NCI-H524 treated with DMSO at 0.1 percent for 48 hours (cell line): Measurements from ENCODE around the gene NEK3.
"Not testable (repeated sequence)": the region's sequence is repeated elsewhere in the genome, so short reads cannot be mapped to it uniquely, and the experiment has no call there.

Source experiments
- DNase-seq: peaks from one replicate; lab custom pipeline; 2025; lab: John Stamatoyannopoulos, UW

The NEK3 gene, protein sequence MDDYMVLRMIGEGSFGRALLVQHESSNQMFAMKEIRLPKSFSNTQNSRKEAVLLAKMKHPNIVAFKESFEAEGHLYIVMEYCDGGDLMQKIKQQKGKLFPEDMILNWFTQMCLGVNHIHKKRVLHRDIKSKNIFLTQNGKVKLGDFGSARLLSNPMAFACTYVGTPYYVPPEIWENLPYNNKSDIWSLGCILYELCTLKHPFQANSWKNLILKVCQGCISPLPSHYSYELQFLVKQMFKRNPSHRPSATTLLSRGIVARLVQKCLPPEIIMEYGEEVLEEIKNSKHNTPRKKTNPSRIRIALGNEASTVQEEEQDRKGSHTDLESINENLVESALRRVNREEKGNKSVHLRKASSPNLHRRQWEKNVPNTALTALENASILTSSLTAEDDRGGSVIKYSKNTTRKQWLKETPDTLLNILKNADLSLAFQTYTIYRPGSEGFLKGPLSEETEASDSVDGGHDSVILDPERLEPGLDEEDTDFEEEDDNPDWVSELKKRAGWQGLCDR

DNA sequence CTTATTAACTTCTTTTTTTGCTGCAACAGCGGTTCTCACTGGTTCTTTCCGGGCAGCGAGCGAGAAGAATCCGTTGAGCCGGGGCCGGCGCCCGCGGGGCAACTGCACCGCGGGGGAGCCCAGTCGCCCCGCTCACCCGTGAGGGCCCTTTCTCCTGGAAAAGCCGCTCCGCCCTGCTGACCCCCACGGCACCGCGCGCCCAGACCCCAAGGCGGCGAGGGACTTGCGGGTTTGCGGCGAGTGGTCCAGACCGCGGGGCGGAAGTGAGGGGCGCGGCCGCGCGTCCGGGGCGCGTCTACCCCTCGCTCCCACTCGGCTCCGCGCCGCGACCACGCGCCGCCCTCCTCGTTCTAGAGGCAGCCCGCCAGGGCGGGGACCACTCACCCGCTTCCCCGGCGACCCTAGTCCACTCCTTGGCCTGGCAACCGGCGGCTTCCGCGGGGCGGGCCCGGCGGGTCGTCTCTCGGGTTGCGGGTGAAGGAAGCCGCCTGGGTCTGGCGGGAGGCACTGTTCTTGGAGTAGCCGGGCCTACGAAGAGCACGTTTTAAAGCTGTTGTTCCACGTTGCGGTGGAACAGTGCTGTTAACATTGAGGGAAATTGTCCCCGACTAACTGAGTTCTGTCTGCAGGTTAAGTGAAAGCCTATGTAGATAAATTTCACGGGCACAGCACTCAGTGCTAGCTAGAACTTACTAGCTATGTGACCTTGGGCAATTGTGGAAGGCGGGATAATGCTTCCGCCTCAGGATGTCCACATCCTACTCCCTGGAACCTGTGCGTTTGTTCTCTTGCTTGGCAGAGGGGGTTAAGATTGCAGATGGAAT is at the start of gene NEK3:
Gene NEK3, minus strand, starts transcription at position 439 of the 824 bp plus-strand sequence. CDS start 3,406 bp downstream, outside the sequence.
- DNase-seq: no peak

DNA sequence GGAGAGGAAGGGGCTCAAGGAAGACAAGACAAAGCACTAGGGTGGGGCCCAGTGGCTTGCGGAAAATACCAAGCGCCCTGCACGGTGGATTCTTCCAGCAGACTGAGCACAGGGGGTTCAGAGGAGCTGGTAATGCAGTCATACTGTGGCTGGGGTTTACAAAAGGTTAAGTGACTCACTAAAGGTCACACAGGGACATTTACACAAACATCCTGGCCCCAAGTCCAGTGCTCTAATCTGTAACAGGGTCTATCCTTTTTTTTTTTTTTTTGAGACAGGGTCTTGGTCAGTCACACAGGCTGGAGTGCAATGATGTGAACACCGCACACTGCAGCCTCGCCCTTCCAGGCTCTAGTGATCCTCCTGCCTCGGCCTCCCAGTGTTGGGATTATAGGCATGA is 49.0 kb upstream of the NEK3 start:
- DNase-seq: not testable (repeated sequence)

DNA sequence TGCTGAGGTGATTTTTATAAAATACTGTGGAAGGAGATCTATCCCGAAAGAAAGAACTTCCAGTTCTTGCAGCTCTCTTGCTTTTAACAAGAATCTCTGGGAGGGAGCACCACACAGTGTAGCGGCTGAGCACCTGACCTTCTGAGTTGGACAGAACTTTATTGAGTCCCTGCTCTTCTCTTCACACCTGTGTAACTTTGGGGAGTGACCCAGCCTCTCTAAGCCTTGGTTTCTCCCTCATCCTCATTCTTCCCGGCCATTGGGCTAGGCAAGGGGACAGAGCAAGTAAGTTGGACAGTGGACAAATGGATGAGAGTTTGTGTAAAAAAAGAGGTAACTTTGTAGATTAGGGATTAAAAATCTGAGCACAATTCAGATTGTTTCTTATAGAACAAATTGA is 48.5 kb upstream of the NEK3 start:
- DNase-seq: not testable (repeated sequence)

DNA sequence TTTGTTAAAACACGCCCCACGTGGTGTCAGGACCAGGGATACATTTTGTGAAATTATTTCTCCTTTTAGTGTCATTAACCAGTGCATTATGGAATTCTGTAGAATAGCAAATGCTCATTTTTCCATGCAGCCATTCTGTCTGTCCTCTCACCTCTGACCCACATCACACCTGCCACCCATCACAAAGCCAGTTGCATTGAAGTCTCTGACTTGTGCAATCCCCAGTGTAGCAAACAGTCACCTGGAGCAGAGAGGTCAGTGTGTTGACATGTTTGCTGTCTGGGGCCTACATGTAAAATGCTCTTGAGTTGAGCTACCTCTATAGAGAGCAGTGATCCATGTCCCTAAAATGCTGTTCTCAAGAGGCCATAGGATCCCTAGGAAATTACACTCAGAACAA is 47.9 kb upstream of the NEK3 start:
- not testable (repeated sequence) for DNase-seq

DNA sequence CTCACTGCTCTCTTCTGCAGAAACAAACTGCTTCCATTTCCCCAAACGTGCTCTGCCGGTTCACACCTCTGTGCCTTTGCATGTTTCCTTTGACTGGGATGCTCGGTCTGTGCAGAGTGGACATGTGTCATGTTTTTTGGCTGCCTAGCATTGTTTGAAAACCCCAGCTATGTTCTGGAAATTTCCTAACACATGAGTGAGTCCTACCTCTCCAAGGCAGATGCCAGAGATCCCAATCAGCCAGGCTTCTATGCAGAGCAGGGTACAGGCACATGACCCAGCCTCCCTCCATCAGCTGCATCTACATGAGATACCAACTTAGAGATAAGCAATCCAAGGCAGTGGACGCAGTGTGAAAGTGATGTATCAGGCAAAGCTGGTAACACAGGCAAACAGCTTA is 45.1 kb upstream of the NEK3 start:
- not testable (repeated sequence) for DNase-seq

DNA sequence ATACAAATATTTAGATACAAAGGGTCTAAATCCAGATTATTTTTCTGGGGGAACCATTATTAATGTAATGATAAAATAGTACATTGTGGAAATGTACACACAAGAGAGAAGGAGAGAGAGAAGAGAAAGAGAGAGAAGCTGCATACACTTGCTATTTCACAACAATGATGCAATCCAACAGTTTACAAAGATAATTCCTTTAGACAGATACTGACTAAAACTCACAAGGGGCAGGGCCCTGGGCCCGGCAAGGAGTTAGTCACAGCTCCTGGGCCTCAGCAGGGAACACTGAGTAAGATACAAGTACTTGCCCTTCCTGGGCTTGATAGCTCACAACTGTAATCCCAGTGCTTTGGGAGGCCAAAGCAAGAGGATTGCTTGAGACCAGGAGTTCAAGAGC is 44.5 kb upstream of the NEK3 start:
- not testable (repeated sequence) for DNase-seq

DNA sequence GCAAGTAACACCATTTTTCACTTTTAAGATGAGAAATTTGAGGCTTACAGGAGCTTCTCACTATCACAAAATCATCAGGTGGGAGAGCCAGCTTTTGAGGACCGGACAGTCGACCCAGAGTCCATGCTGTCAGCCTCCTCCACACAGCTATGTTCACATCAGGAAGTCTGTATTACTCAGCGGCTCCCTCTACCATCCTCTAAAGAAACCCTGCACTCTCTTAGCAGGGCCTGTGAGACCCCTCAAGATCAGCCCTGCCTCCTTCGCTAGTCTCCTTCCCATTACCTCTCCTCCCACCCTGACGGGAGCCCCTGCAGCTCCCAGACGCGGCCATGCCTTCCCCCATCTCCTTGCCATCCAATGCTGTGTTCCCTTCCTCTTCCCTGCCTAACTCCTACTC is 43.1 kb upstream of the NEK3 start:
- not testable (repeated sequence) for DNase-seq

DNA sequence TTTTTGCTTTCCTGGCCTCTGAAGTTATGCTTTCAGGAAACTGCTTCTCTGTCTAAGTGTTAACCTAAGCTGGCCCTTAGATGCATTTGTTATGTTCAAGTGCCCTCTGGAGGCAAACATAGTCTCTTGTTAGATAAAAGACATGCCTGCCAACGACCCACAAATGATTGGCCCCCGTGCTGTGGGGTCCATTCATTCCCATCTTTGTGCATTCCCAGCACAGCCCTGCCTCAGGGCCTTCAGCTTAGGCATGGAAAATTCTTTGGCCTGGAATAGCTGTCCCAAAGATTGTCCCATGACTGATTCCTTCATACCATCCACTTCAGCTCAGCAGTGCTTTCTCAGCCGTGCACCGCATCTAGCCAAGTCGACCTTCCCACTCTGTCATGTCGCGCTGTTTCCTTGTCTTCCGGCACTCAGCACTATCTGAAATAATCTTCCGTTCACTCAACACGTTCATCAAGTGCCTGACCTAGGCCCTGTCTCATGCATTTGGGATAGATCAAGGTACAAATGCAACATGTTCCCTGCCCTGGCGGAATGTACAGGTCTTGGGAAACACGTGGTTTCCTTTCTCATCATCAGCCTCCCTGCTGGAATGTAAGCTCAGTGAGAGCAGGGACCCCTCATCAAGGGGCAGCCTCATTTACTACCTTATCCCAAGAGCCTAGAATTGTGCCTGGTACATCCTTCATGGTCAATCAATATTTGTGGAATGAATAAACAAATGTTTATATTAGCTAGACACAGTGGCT is 42.2 kb upstream of the NEK3 start:
- DNase-seq: peak; percentile 13

DNA sequence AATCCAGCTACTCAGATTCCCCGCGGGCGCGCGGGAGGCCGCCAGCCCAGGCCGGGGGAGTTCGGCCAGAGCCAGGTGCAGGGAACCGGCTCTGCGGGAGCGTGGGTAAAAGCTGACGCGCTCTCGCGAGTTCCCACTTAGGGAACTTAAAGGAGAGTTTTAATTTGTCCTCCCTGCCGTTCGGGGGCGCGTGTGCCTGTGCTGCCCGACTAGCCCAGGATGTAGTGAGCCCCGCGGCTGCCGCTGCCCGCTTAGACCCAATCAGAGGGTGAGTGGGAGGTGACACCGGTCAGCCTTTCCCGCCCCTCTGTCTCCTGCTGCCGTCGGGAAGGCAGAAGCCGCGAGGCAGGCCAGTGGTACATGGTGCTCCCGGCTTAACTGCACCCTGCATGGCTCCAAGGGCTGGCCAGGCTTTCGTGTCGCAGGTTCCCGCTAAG is 36.0 kb upstream of the NEK3 start:
- DNase-seq: no peak

DNA sequence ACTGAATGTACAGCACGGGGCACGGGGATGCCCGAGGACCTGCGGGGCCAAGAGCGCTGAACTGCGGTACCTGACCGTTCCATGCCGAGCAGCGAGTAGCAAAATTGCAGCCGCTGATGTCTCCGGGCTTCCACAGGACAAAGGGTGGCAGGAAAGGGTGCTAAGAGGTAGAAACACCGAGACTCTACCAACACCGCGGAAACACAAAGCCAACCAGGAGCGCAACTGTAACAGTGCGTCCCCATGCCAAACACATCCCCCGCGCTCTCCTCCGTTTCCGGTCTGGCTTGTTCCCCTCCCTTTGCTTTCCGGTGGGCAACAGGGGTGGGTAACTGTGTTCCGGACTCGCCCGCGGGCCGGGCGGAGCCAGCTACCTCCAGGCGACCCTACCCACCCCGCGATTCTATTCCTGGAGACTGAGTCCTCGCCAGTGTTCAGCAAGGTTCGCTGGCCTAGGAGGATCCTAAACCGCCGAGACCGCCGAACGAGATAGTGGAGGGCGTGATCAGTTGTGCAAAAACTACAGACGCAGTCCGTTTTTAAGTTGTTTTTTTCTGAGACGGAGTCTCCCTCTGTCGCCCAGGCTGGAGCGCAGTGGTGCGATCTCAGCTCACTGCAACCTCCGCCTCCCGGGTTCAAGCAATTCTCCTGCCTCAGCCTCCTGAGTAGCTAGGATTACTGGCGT is 34.9 kb upstream of the NEK3 start:
- DNase-seq: peak; percentile 12

DNA sequence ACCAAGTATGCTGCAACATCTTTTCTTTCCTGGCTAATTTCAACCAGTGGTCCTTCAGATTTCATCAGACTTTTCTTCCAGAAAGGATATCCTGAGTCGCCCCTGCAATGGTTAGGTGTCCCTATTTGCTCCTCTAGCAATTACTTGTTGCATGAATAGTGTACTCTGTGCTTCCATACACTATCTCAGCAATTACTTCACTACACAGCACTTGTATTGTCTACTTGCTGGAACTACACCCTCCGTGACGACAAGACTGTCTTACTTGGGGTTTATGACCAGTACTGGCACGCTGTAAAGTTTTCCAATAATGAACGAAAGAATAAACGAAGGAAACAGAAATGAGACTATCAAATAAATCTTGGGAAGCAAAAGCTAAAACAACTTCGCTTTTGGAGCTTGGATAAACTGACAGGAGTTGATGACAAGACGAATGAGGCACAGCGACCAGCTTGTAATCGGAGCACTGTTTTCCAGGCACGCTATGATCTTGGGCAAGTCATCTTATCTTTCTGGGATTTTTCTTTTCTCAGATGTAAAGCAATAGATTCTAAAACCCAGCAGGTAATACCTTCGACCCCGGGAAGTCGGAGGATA is 34.3 kb upstream of the NEK3 start:
- DNase-seq: not testable (repeated sequence)

DNA sequence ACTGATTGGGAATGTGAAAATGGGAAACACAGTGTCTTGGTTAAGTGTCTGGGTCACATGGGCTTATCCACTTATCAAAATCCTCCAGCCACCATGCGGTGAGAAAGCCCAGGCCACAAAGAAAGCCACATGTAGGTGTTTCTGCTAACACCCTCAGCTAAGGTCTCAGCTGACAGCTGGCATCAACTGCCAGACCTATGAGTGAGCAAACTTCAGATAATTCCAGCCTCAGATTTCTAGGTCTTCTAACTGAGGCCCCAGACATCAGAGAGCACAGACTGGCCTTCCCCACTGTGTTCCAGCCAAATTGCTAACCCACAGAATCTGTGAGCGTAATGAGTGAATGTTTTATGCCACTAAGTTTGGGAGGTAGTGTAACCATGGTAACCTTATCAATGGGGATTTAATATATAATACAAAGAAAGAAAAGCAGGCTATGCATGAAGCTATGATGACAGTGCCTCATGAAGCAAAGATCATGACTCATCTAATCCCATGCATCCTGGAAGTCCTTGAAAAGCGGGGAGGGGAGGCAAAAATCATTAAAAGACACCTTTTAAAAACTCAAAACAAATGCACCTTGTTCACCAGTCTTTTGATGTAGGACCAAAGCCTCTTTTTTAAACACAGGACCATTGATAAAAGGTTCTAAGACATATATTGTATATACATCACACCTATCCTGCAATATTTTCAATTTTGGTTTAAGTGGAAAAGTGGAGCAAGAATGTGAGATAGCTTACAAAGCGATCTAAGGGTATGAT is 28.2 kb upstream of the NEK3 start:
- DNase-seq: peak; percentile 71

DNA sequence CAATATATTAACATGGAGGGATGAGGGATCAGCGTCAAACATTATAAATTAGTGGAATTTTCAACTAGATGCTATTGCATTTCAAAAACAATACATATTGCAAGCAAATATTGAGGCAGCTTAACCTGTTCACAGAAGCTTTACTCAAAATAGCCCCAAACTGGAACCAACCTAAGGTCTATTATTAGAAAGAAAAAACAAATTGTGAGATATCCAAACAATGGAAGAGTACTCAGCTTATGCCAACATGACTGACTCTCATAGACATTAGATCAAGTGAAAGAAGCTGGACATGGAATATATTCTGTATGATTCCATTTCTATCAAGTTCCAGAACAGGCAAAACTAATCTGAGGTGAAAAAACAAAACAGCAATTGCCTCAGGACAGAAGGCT is 27.6 kb upstream of the NEK3 start:
- DNase-seq: no peak

DNA sequence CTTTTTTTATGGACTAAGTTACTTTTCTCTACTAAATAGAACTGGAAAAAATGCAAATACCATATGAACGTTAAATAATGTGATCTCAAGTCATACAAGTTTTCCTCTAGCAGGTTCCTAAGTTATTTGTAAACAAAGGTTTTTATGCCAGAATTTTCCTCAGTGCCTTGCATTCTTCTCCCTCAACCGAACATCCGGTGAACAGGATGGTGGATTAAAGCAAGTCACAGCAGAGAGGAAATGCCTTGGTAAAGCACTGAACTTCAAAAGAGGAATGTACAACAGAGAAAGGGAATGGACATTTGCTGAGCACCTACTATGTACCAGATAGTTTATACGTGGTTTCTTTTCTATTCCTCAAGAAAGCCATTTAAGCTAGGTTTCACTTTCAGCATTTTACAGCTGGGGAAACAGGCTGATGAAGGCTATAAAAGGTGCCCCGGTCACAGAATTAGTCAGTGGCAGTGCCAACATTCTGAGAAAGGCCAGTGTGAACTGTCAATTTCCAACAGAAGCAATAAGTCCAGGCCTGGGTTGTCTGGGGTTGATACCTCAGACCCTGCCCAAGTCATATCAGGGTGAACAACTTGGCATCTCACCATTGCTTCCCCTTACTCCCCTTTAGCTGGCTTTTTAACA is 22.0 kb upstream of the NEK3 start:
- DNase-seq: not testable (repeated sequence)

DNA sequence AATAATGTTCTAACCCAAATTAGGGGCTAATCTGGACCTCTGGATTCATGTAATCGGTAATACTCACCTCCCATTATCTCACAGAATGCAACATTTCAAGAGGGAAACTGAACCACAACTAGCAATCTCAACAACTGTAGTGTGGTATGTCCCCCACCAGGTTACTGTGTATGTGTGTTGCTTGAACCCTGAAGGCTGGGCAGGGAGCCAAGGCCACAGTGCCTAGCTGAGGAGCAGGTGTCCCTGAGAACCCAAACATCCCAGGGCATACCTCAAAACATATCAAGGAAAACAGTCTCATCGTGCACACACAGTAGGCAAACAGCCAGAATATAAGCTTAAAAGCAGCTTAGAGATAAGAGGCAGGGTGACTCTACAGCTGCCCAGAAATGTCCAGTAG is 20.5 kb upstream of the NEK3 start:
- no peak for DNase-seq

DNA sequence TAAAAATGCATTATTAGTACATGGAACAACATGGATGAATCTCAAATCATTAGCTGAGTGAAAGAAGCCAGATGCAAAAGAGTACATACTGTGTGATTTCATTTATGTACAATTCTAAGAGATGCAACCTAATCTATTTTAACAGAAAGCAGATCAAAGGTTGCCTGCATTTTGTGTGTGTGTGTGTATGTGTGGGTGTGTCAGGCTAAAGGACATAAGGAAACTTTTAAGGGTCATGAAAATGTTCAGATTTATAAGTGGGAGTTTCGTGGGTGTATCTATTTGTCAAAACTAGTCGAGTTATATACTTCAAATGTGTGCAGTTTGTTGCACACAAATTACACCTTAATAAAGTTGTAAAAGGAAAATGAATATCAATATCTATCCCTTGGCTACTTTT is 17.9 kb upstream of the NEK3 start:
- no peak for DNase-seq

DNA sequence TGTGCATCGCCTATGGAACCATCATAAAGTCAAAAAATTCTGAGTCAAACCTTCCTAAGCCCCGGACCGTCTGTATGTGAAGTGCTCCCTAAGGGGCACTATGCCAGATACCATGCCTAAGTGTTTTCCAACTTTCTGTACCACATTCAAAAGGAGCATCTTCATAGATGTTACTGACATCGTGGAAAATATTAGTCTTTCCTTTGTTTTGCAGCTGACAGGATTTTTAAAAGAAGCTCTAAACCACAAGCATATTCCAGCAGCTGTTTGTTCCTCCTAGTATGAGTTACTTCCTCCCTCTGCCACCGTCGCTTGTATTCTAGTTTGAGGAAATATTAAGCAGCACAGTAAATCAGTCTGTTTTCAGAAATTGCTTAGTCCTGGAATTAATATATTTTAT is 14.6 kb upstream of the NEK3 start:
- not testable (repeated sequence) for DNase-seq

DNA sequence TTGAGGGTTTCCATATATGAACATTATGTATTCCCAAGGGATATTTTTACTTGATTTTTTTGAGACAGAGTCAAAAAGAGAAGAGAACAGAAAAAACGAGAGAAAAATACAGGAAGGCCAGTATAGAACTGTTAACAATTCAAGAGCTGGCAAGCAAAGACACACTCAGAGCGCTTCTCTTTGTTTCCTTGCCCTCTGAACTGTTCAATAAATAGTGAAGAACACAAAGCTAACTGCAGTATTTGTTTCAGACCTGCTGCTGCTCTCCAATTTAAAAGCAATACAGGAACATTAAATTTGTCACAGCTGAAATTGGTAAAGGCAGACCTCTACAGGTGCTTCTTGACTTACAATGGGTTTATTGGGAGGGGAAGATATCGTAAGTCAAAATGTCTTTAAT is 14.0 kb upstream of the NEK3 start:
- DNase-seq: no peak

DNA sequence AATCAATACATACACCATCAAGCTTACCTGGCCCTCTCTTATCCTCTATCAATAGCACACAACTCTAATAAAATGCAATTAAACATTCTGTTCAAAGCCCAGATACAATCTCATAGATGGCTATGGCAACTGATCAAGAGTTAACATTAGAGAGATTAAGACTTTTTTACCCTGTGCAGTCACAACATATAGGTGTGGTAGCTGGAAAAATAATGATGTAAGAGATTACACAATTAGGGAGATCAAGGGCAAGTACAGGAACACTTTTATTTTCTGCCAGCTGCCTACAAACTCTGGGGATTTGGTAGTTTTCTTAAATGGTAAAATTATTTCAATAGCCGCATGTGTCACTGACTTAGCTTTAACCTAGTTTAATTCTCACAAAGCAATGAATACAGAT is 12.3 kb upstream of the NEK3 start:
- DNase-seq: not testable (repeated sequence)
